OCI-LY7 (cell line): ENCODE data around the gene DISP2. TPM values are rescaled to one million over a fixed set of nuclear protein-coding genes. Genes with fewer than 3 reads are reported as not detected.

Experiments
- BruUV-seq: library from RNA; stranded (reverse); fragments of 400-500 nt; replicated peaks from 2 replicates; lab custom pipeline; 2021; lab: Mats Ljungman, UMichigan
- CTCF ChIA-PET: fragments of 300-600 bp; sonication (Branson Sonifier 250); formaldehyde crosslinking; loops from one replicate; lab custom pipeline; 2022; ENCODE audit warnings: antibody characterized with exemption; ENCODE audit not compliant: unreplicated experiment; lab: Charles Lee
- POLR2A ChIA-PET: fragments of 300-600 bp; sonication (Branson Sonifier 250); formaldehyde crosslinking; loops from one replicate; lab custom pipeline; 2022; ENCODE audit warnings: antibody characterized with exemption; lab: Charles Lee
- DNase-seq: peaks from one replicate; pipeline ENCODE4 v3.0.0-alpha.2; 2015; ENCODE audit warnings: low spot score
- H2AFZ ChIP-seq: fragments of 200-600 bp; sonication (generic), shearing (Covaris generic); 2 replicates; pipeline ENCODE4 v1.6.1; 2014; ENCODE audit warnings: mild to moderate bottlenecking, antibody characterized with exemption, low read length, moderate library complexity
- H3K27ac ChIP-seq: fragments of 200-600 bp; sonication (generic); 2 replicates; pipeline ENCODE4 v1.5.1; 2014; ENCODE audit warnings: mixed run types, low read depth, mild to moderate bottlenecking, moderate library complexity, low read length, inconsistent platforms; ENCODE audit not compliant: poor library complexity, severe bottlenecking
- H3K36me3 ChIP-seq: fragments of 200-600 bp; sonication (generic); 2 replicates; pipeline ENCODE4 v1.6.1; 2014; ENCODE audit warnings: mild to moderate bottlenecking, antibody characterized with exemption, low read length, moderate library complexity, mixed read lengths; ENCODE audit not compliant: insufficient read depth
- H3K4me1 ChIP-seq: fragments of 200-600 bp; sonication (generic); 2 replicates; pipeline ENCODE4 v1.5.1; 2014; ENCODE audit warnings: mild to moderate bottlenecking, low read length; ENCODE audit not compliant: insufficient read depth, poor library complexity, severe bottlenecking
- H3K4me2 ChIP-seq: fragments of 200-600 bp; sonication (generic); 2 replicates; pipeline ENCODE4 v1.6.1; 2014; ENCODE audit warnings: mild to moderate bottlenecking, low read length
- H3K4me3 ChIP-seq: fragments of 200-600 bp; sonication (generic); 2 replicates; pipeline ENCODE4 v1.5.1; 2014; ENCODE audit warnings: mild to moderate bottlenecking, low read depth, low read length; ENCODE audit not compliant: poor library complexity, severe bottlenecking
- H3K79me2 ChIP-seq: fragments of 200-600 bp; sonication (generic); 2 replicates; pipeline ENCODE4 v1.6.1; 2016; ENCODE audit warnings: low read depth, mild to moderate bottlenecking, low read length, moderate library complexity, mixed read lengths; ENCODE audit not compliant: insufficient read depth
- H3K9me2 ChIP-seq: fragments of 200-600 bp; sonication (generic); 2 replicates; pipeline ENCODE4 v1.6.1; 2016; ENCODE audit warnings: mild to moderate bottlenecking, low read length, mixed read lengths; ENCODE audit not compliant: insufficient read depth
- H3K9me3 ChIP-seq: fragments of 200-600 bp; sonication (generic); 2 replicates; pipeline ENCODE4 v1.6.1; 2014; ENCODE audit warnings: mild to moderate bottlenecking, mixed run types, low read length, mixed read lengths
- H4K20me1 ChIP-seq: fragments of 200-600 bp; sonication (generic); 2 replicates; pipeline ENCODE4 v1.6.1; 2014; ENCODE audit warnings: mild to moderate bottlenecking, antibody characterized with exemption, low read length, moderate library complexity, mixed read lengths; ENCODE audit not compliant: insufficient read depth
- CTCF ChIP-seq: fragments of 200-600 bp; sonication (generic); conservative IDR thresholded peaks from 2 replicates; pipeline ENCODE4 v1.5.1; 2014; ENCODE audit warnings: mild to moderate bottlenecking, antibody characterized with exemption, low read length, moderate library complexity, mixed read lengths
- EZH2phosphoT487 ChIP-seq: fragments of 200-600 bp; sonication (generic); IDR thresholded peaks from 2 replicates; pipeline ENCODE4 v1.6.1; 2018; ENCODE audit warnings: low read depth, borderline replicate concordance, mild to moderate bottlenecking, mixed run types, antibody characterized with exemption, low read length, moderate library complexity, mixed read lengths
- intact Hi-C: fragments of 100-400 bp; cut with micrococcal nuclease; formaldehyde crosslinking; loops from one replicate; pipeline ENCODE4 v1.10.0; 2022; ENCODE audit not compliant: unreplicated experiment
- total RNA-seq, 2 experiments: library from RNA; depleted of rRNA in 1 of 2; stranded (reverse); fragments of >200 nt in 1 of 2; shearing (Covaris generic) in 1 of 2; gene quantifications; 2 replicates each; pipeline ENCODE4 v1.2.3, GENCODE V29; 2014 to 2022

DISP2 gene
- total RNA-seq, 2 experiments from 2014 or later: 0.03 to 0.25 TPM

GRCh38 chr15:40342416-40343320 lies 15.4 kb upstream of the DISP2 start:
- intact Hi-C loops: no loop called here
- Histone ChIP-seq H3K9me2 (no peaks in the 10 kb centered on the region), H3K9me3 (no peaks in the 10 kb centered on the region), H4K20me1 (no peaks in the 10 kb centered on the region), H3K36me3 (no peaks in the 10 kb centered on the region), H3K4me3 (no peak overlapping the region), H2AFZ (no peak overlapping the region), H3K4me2 (no peak overlapping the region), H3K4me1 (peaks cover 7% of the 10 kb centered on the region), H3K79me2 (no peaks in the 10 kb centered on the region), H3K27ac (no peak overlapping the region)
- DNase-seq: no peak
- ChIA-PET POLR2A (no interaction called here), CTCF (no interaction called here)
- TF ChIP-seq CTCF: no peak
- TF ChIP-seq EZH2phosphoT487: no peak
- BruUV-seq: no TSS peak

GRCh38 chr15:40343512-40343911 lies 14.5 kb upstream of the DISP2 start:
- DNase-seq: no peak
- Histone ChIP-seq H4K20me1 (no peaks in the 10 kb centered on the region), H3K4me2 (no peak overlapping the region), H3K9me2 (no peaks in the 10 kb centered on the region), H2AFZ (no peak overlapping the region), H3K27ac (no peak overlapping the region), H3K9me3 (no peaks in the 10 kb centered on the region), H3K4me1 (peaks cover 4% of the 10 kb centered on the region), H3K79me2 (no peaks in the 10 kb centered on the region), H3K4me3 (no peak overlapping the region), H3K36me3 (no peaks in the 10 kb centered on the region)
- no TSS peak for BruUV-seq
- intact Hi-C loops: no loop called here
- CTCF ChIA-PET: no interaction called here
- POLR2A ChIA-PET: no interaction called here
- no peak for TF ChIP-seq CTCF
- TF ChIP-seq EZH2phosphoT487: no peak

GRCh38 chr15:40344217-40344616 lies 13.8 kb upstream of the DISP2 start:
- intact Hi-C loops: loop anchor here (1.0 kb wide), 1 partner anchor 78 kb away; no protein-coding TSS in a partner anchor
- Histone ChIP-seq H3K4me1 (peaks cover 4% of the 10 kb centered on the region), H3K36me3 (no peaks in the 10 kb centered on the region), H3K4me3 (no peak overlapping the region), H3K9me2 (no peaks in the 10 kb centered on the region), H3K4me2 (no peak overlapping the region), H4K20me1 (no peaks in the 10 kb centered on the region), H3K27ac (no peak overlapping the region), H2AFZ (no peak overlapping the region), H3K79me2 (no peaks in the 10 kb centered on the region), H3K9me3 (no peaks in the 10 kb centered on the region)
- POLR2A ChIA-PET: interaction anchor here (0.6 kb wide), 2 partner anchors 17 to 101 kb away, joined by 3 read pairs; no protein-coding TSS in a partner anchor
- BruUV-seq: no TSS peak
- no peak for DNase-seq
- CTCF ChIA-PET: interaction anchor here (1.0 kb wide), 1 partner anchor 65 kb away, joined by 3 read pairs; no protein-coding TSS in a partner anchor
- TF ChIP-seq CTCF: no peak
- TF ChIP-seq EZH2phosphoT487: no peak
